AG10803 (cell line): ENCODE results near the gene MCOLN3.

Experiments used
- DNase-seq: peaks from one replicate; pipeline ENCODE4 v3.0.0; 2010; ENCODE audit warnings: low read depth
- H3K4me3 ChIP-seq: 2 replicates; pipeline ENCODE4 v1.5.1; 2011; ENCODE audit warnings: mild to moderate bottlenecking, low read length, control low read depth
- TF ChIP-seq, protein P1 (sequence below): conservative IDR thresholded peaks from 2 replicates; pipeline ENCODE4 v1.5.1; 2011; ENCODE audit warnings: mild to moderate bottlenecking, low read length, control low read depth, inconsistent platforms

Gene MCOLN3

DNA sequence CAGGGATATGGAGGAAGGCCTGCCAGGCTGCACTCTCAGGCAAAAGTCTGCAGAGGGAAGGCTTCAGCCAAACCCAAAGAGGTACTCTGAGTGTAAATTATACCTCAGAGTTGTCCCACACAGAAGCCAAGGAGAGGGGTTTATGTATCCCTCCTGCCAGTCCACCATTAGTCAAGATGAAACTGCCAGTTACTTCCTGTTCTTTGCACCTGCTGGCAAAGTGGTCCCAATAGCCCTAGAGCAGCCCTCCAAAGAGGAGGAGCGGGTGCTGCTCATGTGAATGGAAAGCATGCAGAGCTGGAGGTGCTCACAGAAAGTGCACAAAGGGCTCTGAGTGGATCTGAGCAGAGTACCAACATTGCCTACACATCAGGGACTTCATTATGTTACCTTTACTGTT is 37.1 kb upstream of the MCOLN3 start:
- TF ChIP-seq, protein P1, sequence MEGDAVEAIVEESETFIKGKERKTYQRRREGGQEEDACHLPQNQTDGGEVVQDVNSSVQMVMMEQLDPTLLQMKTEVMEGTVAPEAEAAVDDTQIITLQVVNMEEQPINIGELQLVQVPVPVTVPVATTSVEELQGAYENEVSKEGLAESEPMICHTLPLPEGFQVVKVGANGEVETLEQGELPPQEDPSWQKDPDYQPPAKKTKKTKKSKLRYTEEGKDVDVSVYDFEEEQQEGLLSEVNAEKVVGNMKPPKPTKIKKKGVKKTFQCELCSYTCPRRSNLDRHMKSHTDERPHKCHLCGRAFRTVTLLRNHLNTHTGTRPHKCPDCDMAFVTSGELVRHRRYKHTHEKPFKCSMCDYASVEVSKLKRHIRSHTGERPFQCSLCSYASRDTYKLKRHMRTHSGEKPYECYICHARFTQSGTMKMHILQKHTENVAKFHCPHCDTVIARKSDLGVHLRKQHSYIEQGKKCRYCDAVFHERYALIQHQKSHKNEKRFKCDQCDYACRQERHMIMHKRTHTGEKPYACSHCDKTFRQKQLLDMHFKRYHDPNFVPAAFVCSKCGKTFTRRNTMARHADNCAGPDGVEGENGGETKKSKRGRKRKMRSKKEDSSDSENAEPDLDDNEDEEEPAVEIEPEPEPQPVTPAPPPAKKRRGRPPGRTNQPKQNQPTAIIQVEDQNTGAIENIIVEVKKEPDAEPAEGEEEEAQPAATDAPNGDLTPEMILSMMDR, result no peak
- no peak for DNase-seq
- H3K4me3 ChIP-seq, result no peak overlapping the region

DNA sequence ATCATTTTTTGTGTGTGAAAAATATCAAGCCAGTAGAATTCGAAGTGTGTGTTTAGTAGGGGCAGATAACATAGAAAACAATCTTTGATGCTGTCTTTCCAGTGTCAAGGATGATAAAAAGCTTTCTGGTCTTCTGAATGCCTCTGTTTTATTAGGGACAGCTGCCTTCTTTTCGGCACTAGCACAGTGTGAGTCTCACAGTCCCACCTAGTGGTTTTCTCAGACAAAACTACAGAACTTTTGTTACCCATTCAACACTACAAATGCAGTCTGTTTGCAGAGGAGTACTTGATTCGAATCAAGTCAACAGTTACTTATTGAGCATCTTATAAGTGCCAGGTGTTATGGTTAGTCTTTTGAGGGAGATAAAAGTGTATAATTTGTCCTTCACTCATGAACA is 30.6 kb upstream of the MCOLN3 start:
- peak; percentile 21 for DNase-seq
- H3K4me3 ChIP-seq, result no peak overlapping the region
- TF ChIP-seq, protein P1, result peak; percentile 41

DNA sequence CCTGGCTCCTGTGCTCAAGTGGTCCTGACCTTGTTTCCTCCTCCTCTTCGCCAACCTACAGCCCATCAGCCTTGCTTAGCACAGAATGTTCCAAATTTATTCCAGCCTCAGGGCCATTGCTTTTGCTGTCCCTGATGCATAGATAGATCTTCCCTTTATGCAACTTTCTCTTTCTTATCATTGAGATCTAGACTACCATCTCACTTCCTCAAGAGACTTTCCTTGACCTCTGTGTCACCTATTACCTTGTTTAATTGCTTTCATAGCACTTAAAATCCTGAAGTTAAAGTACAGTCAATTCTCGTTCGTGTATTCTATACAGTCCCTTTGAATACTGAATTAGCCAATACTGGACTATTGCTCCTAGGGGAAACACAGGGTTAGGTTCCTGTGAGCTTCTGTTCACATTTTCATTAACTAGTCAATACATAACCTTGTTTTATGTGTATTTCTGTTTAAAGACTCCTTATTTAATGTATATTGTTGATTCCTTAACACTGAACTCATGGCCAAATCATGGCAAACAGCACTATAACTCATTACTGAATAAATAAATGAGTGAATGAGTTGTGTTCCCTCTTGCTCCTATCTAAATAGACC is 26.2 kb upstream of the MCOLN3 start:
- TF ChIP-seq, protein P1, result no peak
- no peak overlapping the region for H3K4me3 ChIP-seq
- no peak for DNase-seq

DNA sequence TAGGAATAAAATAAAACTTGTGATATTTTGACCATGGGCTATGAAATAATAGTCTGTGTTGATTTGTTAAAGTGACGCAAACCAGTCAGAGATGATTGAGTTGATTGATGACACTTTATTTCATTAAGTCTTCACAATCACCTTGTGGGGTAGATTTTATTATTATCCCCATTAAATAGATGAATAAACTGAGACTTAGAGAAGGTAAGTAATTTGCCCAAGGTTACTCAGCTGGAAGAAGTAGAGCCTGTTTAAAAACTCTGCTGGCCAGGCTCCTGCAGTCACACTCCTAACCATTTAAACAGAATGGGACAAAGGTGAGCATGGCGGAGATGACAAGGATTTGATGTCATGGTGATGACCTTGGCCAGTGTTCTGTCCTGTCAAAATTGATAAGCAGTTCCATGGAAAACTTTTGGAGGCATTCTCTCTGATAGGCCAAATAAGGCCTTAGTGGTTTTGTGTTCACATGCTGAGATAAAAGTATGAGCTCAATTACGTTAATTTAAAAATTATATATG is 22.7 kb upstream of the MCOLN3 start:
- TF ChIP-seq, protein P1, result no peak
- no peak overlapping the region for H3K4me3 ChIP-seq
- no peak for DNase-seq

DNA sequence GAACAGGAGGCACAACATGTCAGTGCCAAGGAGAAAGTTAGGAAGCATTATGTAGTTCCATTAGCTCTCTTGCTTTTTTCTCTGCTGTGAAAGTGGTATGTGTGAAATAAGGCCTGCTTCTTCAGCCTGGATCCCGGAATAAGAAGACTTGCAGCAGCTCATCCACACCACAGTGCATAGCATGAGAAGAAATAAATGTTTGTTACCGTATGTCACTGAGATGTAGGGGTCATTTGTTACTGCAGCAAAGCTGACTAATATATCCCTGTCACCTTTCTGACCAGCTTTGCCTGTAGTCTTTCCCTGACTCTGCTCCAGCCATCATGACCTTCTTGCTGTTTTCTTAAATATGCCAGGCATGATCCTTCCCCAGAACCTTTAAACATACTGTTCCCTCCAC is 20.5 kb upstream of the MCOLN3 start:
- TF ChIP-seq, protein P1, result no peak
- no peak overlapping the region for H3K4me3 ChIP-seq
- no peak for DNase-seq

DNA sequence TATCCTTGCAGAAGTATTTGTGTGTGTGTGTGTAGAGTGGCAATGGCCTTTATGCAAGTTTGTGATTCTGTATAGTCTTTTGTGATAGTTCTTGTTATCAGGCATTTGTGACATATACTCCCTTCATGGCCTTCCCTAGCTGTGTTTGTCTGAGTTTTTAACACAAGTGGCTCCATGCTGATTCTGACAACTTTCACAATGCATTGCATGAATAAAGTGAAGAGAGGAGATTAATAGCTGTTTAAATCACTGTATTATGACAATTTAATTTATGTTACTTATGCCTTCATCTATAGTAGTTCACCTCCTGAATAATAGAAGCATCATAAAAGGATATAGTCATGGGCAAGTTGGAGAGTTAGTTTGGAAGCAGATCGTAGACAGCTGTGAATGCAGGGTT is 17.2 kb upstream of the MCOLN3 start:
- H3K4me3 ChIP-seq, result no peak overlapping the region
- no peak for DNase-seq
- TF ChIP-seq, protein P1, result no peak

DNA sequence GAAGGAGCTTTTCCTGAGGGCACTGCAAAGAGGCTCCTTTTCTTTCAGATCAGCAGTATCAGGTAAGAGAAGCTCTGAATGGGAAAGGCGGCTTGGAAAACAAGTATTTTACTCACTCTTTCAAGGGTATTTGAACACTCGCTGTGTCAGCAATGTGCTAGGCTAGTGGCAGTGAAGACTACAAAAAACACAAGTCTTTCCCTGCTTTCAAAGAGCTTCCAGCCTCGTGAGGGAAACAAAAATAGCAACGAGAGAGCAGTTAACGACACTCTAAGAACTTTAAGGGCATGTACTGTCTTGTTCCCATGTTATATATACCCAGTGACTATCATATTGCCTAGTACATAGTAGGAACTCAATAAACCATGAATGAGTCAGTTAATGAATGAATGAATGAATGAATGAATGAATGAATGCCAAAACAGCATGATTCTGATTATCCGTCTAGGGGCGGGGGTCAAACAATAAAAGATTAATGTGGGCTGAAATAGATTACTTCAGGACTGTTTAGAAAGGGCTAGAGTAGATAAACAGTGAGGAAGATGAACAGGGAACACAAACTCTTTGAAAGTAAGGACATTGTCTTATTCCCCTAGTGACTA is 14.2 kb upstream of the MCOLN3 start:
- TF ChIP-seq, protein P1, result no peak
- peak overlapping the region; percentile 70 for H3K4me3 ChIP-seq
- DNase-seq, result no peak
